NT2/D1 (cell line): ENCODE measurements around the gene CALHM3.

ENCODE experiments used
- DNase-seq: peaks from one replicate; pipeline ENCODE4 v3.0.0-alpha.2; 2011; ENCODE audit warnings: low read depth, low spot score
- H3K27me3 ChIP-seq: 2 replicates; pipeline ENCODE4 v1.6.0; 2011; ENCODE audit warnings: mild to moderate bottlenecking; ENCODE audit not compliant: insufficient read length, insufficient read depth
- H3K36me3 ChIP-seq: 2 replicates; pipeline ENCODE4 v1.6.1; 2011; ENCODE audit warnings: mild to moderate bottlenecking, low read length, mixed read lengths; ENCODE audit not compliant: insufficient read depth, insufficient read length
- H3K4me1 ChIP-seq: 2 replicates; pipeline ENCODE4 v1.5.1; 2011; ENCODE audit not compliant: insufficient read depth, insufficient read length
- H3K4me3 ChIP-seq: 2 replicates; pipeline ENCODE4 v1.5.1; 2011; ENCODE audit warnings: low read depth; ENCODE audit not compliant: insufficient read length
- H3K9ac ChIP-seq: 2 replicates; pipeline ENCODE4 v1.6.0; 2011; ENCODE audit warnings: low read depth; ENCODE audit not compliant: insufficient read length
- H3K9me3 ChIP-seq: 2 replicates; pipeline ENCODE4 v1.5.1; 2011; ENCODE audit warnings: mild to moderate bottlenecking, low read length; ENCODE audit not compliant: insufficient read depth
- SUZ12 ChIP-seq: IDR thresholded peaks from 2 replicates; pipeline ENCODE4 v1.6.1; 2011; ENCODE audit not compliant: insufficient read length, insufficient read depth; ENCODE audit errors: extremely low read depth
- YY1 ChIP-seq: IDR thresholded peaks from 2 replicates; pipeline ENCODE4 v1.6.1; 2011; ENCODE audit not compliant: insufficient read length, insufficient read depth
- ZNF274 ChIP-seq: IDR thresholded peaks from 2 replicates; pipeline ENCODE4 v1.6.1; 2011; ENCODE audit warnings: mild to moderate bottlenecking, low read depth, low read length

The CALHM3 gene

DNA sequence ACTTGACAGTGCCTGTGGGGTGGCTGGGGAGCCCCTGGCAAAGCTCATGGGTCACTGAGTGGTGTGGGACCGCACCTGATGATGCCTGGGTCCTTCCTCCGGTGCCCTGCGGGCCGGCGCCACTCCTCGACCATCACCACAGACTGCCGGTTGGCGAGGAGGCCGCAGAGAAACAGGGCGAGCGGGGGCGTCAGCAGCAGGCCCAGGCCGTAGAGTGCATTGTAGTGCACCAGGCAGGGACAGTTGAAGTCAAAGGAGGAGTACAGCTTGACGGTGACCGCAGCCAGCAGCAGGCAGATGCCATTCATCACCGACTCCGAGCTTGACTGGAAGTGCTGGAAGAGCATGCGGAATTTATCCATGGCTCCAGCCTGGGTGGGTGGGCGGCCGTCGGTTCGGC is 369 bp downstream of the CALHM3 start:
- no peak for DNase-seq
- H3K4me1 ChIP-seq, result peaks cover 15% of the 10 kb centered on the region
- no peak overlapping the region for H3K4me3 ChIP-seq
- H3K36me3 ChIP-seq, result no peaks in the 10 kb centered on the region
- TF ChIP-seq YY1, result no peak
- TF ChIP-seq ZNF274, result no peak
- no peak for TF ChIP-seq SUZ12
- no peaks in the 10 kb centered on the region for H3K9me3 ChIP-seq
- no peak overlapping the region for H3K9ac ChIP-seq
- H3K27me3 ChIP-seq, result no peaks in the 10 kb centered on the region

DNA sequence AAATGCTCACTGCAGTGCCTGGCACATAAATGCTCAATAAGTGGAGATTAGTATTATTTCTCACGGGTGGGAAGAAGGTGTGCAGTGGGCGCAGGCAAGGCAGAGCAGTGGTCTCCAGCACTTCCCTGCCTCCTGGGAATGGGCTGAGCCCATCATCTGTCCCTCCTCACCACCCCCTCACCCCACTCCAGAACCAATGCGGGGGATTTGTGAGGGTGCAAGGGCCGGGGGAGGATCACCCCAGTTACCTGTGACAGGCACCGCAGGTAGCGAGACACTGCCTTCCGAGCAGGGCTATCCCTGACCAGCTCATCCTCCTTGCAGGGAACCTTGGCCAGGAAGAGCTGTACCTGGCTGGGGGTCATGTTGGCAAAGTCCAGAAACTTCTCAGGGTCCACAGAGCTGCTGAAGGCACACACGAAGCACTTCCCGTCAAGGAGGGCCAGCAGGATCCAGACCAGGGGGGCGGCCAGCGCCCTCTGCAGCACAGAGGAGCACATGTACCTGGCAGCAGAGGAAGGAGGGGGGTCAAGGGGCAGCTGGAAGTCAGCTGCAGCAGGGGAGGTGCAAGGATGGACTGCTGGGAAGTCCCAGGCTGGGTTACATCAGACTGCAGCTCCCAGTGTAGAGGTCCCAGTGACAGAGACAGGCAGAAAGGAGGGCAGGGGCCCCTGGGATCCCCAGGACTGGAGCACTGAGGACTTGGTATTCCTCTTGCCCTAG is 2.8 kb downstream of the CALHM3 start:
- DNase-seq, result peak; percentile 43
- H3K4me3 ChIP-seq, result no peak overlapping the region
- H3K27me3 ChIP-seq, result no peaks in the 10 kb centered on the region
- peaks cover 22% of the 10 kb centered on the region for H3K4me1 ChIP-seq
- TF ChIP-seq SUZ12, result no peak
- TF ChIP-seq ZNF274, result no peak
- TF ChIP-seq YY1, result no peak
- H3K36me3 ChIP-seq, result no peaks in the 10 kb centered on the region
- H3K9me3 ChIP-seq, result no peaks in the 10 kb centered on the region
- H3K9ac ChIP-seq, result peak overlapping the region; percentile 15

DNA sequence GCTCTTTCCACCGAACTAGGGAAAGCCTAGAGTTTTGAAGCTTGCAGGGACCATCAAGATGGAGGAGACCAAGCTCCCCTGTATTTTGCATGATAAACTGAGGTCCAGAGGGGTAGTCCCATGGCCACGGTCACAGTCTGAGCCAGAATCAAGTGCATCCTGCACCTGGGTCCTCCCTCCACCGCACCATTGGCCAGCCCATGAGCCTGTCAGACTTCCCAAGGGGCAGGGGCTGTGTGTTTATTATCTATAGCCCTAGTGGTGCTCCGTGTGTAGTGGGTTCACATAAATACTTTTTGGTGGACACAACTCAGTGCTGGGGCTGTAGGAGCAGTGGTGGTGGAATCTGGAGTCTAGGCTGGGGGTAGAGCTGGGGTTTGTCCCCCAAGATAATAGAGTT is 3.6 kb downstream of the CALHM3 start:
- DNase-seq, result no peak
- Histone ChIP-seq H3K27me3 (no peaks in the 10 kb centered on the region), H3K4me3 (no peak overlapping the region), H3K9me3 (no peaks in the 10 kb centered on the region), H3K9ac (no peak overlapping the region), H3K4me1 (peaks cover 22% of the 10 kb centered on the region), H3K36me3 (no peaks in the 10 kb centered on the region)
- no peak for TF ChIP-seq ZNF274
- TF ChIP-seq SUZ12, result no peak
- no peak for TF ChIP-seq YY1

DNA sequence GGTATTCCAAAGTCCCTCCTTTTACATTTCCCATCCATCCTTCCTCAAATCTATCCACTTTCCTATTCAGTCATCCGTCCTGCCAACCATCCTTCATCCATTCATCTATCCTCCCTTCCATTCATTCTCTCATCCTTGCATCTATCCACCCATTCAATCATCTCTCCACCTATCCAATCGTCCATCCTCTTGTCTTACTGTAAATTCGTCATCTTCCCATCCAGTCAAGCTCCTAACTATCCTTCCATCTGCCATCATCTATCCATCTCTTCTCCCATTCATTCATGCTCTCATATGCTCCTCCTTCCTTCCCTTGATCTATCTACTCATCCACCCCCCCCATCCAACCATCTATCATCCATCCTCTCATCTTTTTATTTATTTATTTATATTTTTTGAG is 5.0 kb downstream of the CALHM3 start:
- DNase-seq, result no peak
- no peak for TF ChIP-seq YY1
- Histone ChIP-seq H3K9ac (no peak overlapping the region), H3K36me3 (no peaks in the 10 kb centered on the region), H3K4me3 (no peak overlapping the region), H3K27me3 (no peaks in the 10 kb centered on the region), H3K9me3 (no peaks in the 10 kb centered on the region), H3K4me1 (peaks cover 18% of the 10 kb centered on the region)

DNA sequence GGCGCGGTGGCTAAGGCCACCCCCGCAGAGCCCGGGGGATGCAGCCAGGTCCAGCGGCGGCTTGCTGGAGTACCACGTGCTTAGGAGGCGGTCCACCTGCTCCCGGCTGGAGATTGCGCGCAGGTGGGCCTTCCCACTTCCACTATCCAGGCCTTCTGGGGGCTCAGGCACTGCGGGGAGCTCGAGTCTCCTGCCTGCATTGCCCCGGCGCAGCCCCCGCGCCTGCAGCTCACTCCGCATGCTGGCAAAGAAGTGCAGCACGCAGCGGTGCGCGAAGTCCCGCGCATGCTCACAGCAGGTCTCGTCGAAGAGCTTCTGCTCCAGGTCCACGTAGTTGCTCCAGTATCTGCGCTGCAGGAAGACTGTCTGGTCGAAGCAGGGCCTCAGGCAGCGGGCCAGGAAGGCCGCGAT is 5.8 kb downstream of the CALHM3 start:
- Histone ChIP-seq H3K27me3 (no peaks in the 10 kb centered on the region), H3K9ac (no peak overlapping the region), H3K9me3 (no peaks in the 10 kb centered on the region), H3K36me3 (no peaks in the 10 kb centered on the region), H3K4me1 (peaks cover 17% of the 10 kb centered on the region), H3K4me3 (no peak overlapping the region)
- DNase-seq, result no peak
- TF ChIP-seq YY1 (no peak), ZNF274 (no peak), SUZ12 (no peak)

DNA sequence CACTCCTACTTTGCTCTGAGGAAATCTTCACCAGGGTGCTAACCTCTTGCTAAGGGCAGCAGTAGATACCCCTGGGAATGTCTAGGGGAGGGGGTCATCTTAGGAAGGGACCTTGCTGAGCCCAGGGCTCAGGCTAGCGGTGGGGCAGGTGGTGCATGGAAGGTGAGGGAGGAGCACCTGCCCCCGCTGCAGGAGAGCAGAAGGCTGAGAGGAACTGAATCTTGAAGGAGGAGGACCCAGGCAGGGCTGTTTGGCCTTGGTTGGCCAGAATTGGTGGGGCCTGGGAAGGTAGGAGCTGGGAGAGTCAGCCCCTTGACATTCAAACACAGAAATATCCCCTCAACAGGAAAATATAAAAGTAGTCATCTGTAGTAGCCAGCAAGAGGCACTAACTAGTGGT is 7.0 kb downstream of the CALHM3 start:
- no peaks in the 10 kb centered on the region for H3K36me3 ChIP-seq
- TF ChIP-seq ZNF274 (no peak), YY1 (no peak), SUZ12 (no peak)
- H3K9ac ChIP-seq, result peak overlapping the region; percentile 58
- H3K9me3 ChIP-seq, result no peaks in the 10 kb centered on the region
- DNase-seq, result no peak
- peaks cover 14% of the 10 kb centered on the region for H3K4me1 ChIP-seq
- no peaks in the 10 kb centered on the region for H3K27me3 ChIP-seq
- no peak overlapping the region for H3K4me3 ChIP-seq

DNA sequence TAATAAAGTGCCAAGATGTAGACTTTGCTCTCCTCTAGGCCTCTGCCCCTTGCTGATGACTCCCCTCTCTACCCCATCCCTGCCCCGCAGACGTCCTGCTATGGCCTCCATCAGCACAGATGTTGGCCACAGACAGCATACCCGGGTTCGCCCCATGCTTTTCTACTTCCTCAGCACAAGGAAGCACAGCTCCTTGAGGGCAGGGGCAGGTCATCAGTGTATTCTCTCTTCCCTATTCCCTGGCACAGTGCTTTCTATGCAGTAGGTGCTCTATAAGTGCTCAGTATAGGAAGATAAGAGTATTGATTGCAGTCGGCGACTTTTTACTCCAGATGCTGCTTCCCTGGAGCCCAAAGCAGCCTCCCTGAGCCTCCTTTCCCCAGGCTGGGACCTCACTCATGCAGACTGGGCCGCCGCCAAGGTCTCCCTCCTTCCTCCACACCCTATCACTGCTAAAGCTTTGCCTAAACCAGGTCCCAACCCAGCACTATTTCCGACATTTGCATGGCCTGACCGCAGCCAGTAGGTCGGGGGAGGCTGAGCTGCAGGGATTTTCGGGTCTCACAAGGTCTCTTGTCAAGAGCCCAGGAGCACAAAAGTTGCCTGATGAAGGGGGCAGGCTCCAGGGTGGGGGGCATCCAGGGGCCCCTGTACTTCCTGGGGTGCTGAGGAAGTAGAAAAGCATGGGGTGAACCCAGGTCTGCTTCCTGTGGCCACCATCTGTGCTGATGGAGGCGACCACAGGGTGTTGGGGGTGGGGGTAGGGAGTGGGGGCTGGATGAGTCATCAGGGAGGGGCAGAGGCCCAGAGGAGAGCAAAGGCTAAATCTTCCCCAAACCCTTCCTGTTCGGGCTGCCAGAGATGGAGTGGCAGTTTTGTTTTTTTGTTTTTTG is 8.0 kb downstream of the CALHM3 start:
- no peaks in the 10 kb centered on the region for H3K36me3 ChIP-seq
- DNase-seq, result no peak
- H3K4me1 ChIP-seq, result peaks cover 7% of the 10 kb centered on the region
- peak overlapping the region; percentile 50 for H3K9ac ChIP-seq
- no peaks in the 10 kb centered on the region for H3K27me3 ChIP-seq
- H3K9me3 ChIP-seq, result no peaks in the 10 kb centered on the region
- H3K4me3 ChIP-seq, result no peak overlapping the region
- TF ChIP-seq ZNF274, result no peak
- no peak for TF ChIP-seq YY1
- no peak for TF ChIP-seq SUZ12
